Smooth muscle cell (in vitro differentiated cells): ENCODE data around the gene TSHZ2. TPM values are rescaled to one million over a fixed set of nuclear protein-coding genes. Genes with fewer than 3 reads are reported as not detected.
"Not testable (repeated sequence)": the region's sequence is repeated elsewhere in the genome, so short reads cannot be mapped to it uniquely, and the experiment has no call there.

Source experiments
- DNase-seq: peaks from one replicate; lab custom pipeline; 2025; ENCODE audit not compliant: unreplicated experiment; lab: John Stamatoyannopoulos, UW
- H2AFZ ChIP-seq: fragments of 200-600 bp; sonication (generic); 2 replicates; pipeline ENCODE4 v1.6.0; 2016; ENCODE audit warnings: antibody characterized with exemption, low read depth, mild to moderate bottlenecking
- H3F3A ChIP-seq: fragments of 200-600 bp; sonication (generic); 2 replicates; pipeline ENCODE4 v1.6.0; 2017; ENCODE audit warnings: antibody characterized with exemption, low read depth
- H3K27ac ChIP-seq: fragments of 200-600 bp; sonication (generic); 2 replicates; pipeline ENCODE4 v1.5.1; 2016; ENCODE audit warnings: low read depth, mild to moderate bottlenecking
- H3K27me3 ChIP-seq: fragments of 200-600 bp; sonication (generic); 2 replicates; pipeline ENCODE4 v1.6.1; 2016; ENCODE audit warnings: low read depth, mild to moderate bottlenecking
- H3K36me3 ChIP-seq: fragments of 200-600 bp; sonication (generic); 2 replicates; pipeline ENCODE4 v1.5.1; 2016; ENCODE audit warnings: low read depth
- H3K4me1 ChIP-seq: fragments of 200-600 bp; sonication (generic); 2 replicates; pipeline ENCODE4 v1.5.1; 2016; ENCODE audit warnings: low read depth
- H3K4me2 ChIP-seq: fragments of 200-600 bp; sonication (generic); 2 replicates; pipeline ENCODE4 v1.6.0; 2016; ENCODE audit warnings: mild to moderate bottlenecking
- H3K4me3 ChIP-seq: fragments of 200-600 bp; sonication (generic); 2 replicates; pipeline ENCODE4 v1.5.1; 2016; ENCODE audit warnings: mild to moderate bottlenecking
- H3K79me2 ChIP-seq: fragments of 200-600 bp; sonication (generic); 2 replicates; pipeline ENCODE4 v1.6.0; 2016; ENCODE audit warnings: low read depth, mild to moderate bottlenecking
- H3K9ac ChIP-seq: fragments of 200-600 bp; sonication (generic); 2 replicates; pipeline ENCODE4 v1.6.0; 2016; ENCODE audit warnings: low read depth
- H3K9me3 ChIP-seq: fragments of 200-600 bp; sonication (generic); replicated peaks from 2 replicates; pipeline ENCODE4 v1.5.1; 2016; ENCODE audit warnings: low read depth
- H4K20me1 ChIP-seq: fragments of 200-600 bp; sonication (generic); 2 replicates; pipeline ENCODE4 v1.6.0; 2016; ENCODE audit warnings: low read depth
- WGBS: methylation state at CpG from one replicate; pipeline ENCODE4 v1.1.7; 2016; ENCODE audit warnings: low lambda C conversion rate; 5-methylcytosine and 5-hydroxymethylcytosine counted together
- polyA plus RNA-seq: library from polyadenylated mRNA; unstranded; fragments of >200 nt; fragmentation: Nextera tagmentation; extraction: Ambion mirVana; gene quantifications from 2 replicates; pipeline ENCODE4 v1.2.1, GENCODE V29; 2016
- total RNA-seq: library from RNA; depleted of rRNA; stranded (reverse); fragments of >200 nt; gene quantifications from 2 replicates; pipeline ENCODE4 v1.2.3, GENCODE V29; 2014
- TF ChIP-seq, protein P1 (sequence below): fragments of 200-600 bp; sonication (generic); IDR thresholded peaks from 2 replicates; pipeline ENCODE4 v1.5.1; 2017; ENCODE audit warnings: borderline replicate concordance, mild to moderate bottlenecking, antibody characterized with exemption; ENCODE audit not compliant: insufficient read depth, poor library complexity, severe bottlenecking

The TSHZ2 gene
- total and polyA plus RNA-seq, 2 experiments from 2014 or later, result 4.8 to 6.6 TPM

- no peaks in the 10 kb centered on the region for H4K20me1 ChIP-seq
- TF ChIP-seq, protein P1, sequence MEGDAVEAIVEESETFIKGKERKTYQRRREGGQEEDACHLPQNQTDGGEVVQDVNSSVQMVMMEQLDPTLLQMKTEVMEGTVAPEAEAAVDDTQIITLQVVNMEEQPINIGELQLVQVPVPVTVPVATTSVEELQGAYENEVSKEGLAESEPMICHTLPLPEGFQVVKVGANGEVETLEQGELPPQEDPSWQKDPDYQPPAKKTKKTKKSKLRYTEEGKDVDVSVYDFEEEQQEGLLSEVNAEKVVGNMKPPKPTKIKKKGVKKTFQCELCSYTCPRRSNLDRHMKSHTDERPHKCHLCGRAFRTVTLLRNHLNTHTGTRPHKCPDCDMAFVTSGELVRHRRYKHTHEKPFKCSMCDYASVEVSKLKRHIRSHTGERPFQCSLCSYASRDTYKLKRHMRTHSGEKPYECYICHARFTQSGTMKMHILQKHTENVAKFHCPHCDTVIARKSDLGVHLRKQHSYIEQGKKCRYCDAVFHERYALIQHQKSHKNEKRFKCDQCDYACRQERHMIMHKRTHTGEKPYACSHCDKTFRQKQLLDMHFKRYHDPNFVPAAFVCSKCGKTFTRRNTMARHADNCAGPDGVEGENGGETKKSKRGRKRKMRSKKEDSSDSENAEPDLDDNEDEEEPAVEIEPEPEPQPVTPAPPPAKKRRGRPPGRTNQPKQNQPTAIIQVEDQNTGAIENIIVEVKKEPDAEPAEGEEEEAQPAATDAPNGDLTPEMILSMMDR, result no peak
- no peaks in the 10 kb centered on the region for H3K36me3 ChIP-seq
- DNase-seq, result no peak
- no peaks in the 10 kb centered on the region for H3K9me3 ChIP-seq
- no peaks in the 10 kb centered on the region for H3K79me2 ChIP-seq
- H3K4me3 ChIP-seq, result no peak overlapping the region
- no peak overlapping the region for H3K4me2 ChIP-seq
- H3K27ac ChIP-seq, result no peak overlapping the region
- H3K27me3 ChIP-seq, result no peaks in the 10 kb centered on the region
- H3F3A ChIP-seq, result no peaks in the 10 kb centered on the region
- no peaks in the 10 kb centered on the region for H3K4me1 ChIP-seq
- no peak overlapping the region for H3K9ac ChIP-seq
- WGBS, result 97% methylated on average over 3 of the region's 3 CpGs
- no peak overlapping the region for H2AFZ ChIP-seq
Observed at GRCh38 chr20:53522026-53522425, 549.9 kb downstream of the TSHZ2 start.

- H3K9ac ChIP-seq, result no peak overlapping the region
Observed at GRCh38 chr20:53522696-53523095, 550.5 kb downstream of the TSHZ2 start.

GRCh38 chr20:53523615-53524014, 551.5 kb downstream of the TSHZ2 start:
- not testable (repeated sequence) for H2AFZ ChIP-seq, H3K79me2 ChIP-seq, H3K27ac ChIP-seq, H3F3A ChIP-seq, H3K9ac ChIP-seq, H3K4me1 ChIP-seq, H3K27me3 ChIP-seq, H4K20me1 ChIP-seq, H3K9me3 ChIP-seq, H3K4me3 ChIP-seq, DNase-seq, H3K4me2 ChIP-seq, H3K36me3 ChIP-seq
- WGBS, result 92% methylated on average over 2 of the region's 2 CpGs

More at GRCh38 chr20:53522696-53523095, 550.5 kb downstream of the TSHZ2 start:
- Histone ChIP-seq H3K27me3 (no peaks in the 10 kb centered on the region), H3F3A (no peaks in the 10 kb centered on the region), H3K4me1 (no peaks in the 10 kb centered on the region), H3K36me3 (no peaks in the 10 kb centered on the region), H4K20me1 (no peaks in the 10 kb centered on the region), H3K4me2 (no peak overlapping the region), H3K4me3 (no peak overlapping the region), H3K79me2 (no peaks in the 10 kb centered on the region), H3K9me3 (no peaks in the 10 kb centered on the region), H2AFZ (no peak overlapping the region), H3K27ac (no peak overlapping the region)
- WGBS, result 97% methylated on average over 5 of the region's 5 CpGs
- TF ChIP-seq, protein P1, result no peak
- no peak for DNase-seq

DNA sequence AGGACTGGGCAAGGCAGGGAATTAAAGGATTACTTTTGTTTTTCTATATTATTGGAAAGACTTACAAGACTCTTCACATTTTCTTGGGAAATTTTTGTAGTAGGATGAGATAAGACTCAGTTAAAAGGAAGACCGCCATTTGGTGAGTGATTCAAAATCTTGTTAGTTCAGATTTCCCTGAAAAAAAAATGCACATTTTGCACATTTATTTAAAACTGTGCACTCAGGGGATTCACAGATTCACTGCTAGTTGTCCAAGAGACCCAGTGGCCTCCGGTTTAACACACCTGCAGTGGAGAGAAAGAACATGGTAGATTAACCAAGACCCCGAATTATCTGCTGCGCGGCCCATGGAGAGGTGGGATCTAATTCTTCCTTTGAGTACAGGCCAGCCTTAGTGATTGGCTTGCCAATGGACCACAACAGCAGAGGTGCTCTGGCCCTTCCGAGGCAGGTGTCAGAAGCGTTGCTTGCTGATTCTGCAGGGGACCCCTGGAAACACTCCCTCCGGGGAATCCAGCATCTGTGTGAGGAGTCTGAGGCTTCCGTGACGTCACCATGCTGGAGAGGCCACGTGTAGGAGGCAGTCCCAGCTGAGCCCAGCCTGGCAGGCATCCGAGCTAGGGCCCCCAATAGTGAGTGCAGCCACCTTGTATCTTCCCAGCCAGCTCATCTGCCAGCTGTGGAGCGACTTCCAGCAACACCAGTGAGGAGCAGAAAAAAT, 552.6 kb downstream of the TSHZ2 start:
- no peaks in the 10 kb centered on the region for H3K36me3 ChIP-seq
- H3K4me1 ChIP-seq, result no peaks in the 10 kb centered on the region
- H3K4me3 ChIP-seq, result no peak overlapping the region
- DNase-seq, result no peak
- TF ChIP-seq, protein P1, result no peak
- no peak overlapping the region for H3K9ac ChIP-seq
- no peaks in the 10 kb centered on the region for H3K79me2 ChIP-seq
- no peaks in the 10 kb centered on the region for H4K20me1 ChIP-seq
- no peak overlapping the region for H3K4me2 ChIP-seq
- no peak overlapping the region for H2AFZ ChIP-seq
- WGBS, result 79% methylated on average over 13 of the region's 13 CpGs
- no peaks in the 10 kb centered on the region for H3K9me3 ChIP-seq
- no peaks in the 10 kb centered on the region for H3K27me3 ChIP-seq
- H3F3A ChIP-seq, result no peaks in the 10 kb centered on the region
- no peak overlapping the region for H3K27ac ChIP-seq
